Activated CD8-positive, alpha-beta memory T cell treated with anti-CD3 and anti-CD28 coated beads, Interleukin-2, amount 50 U/mL, for 1 hour (primary cell): ENCODE measurements around the gene F2.

Source experiments
- DNase-seq: peaks from one replicate; pipeline ENCODE4 v3.0.0-alpha.2; 2020; ENCODE audit errors: extremely low read depth

The F2 gene

GRCh38 chr11:46743043-46743442 is 24.0 kb downstream of the F2 start:
- no peak for DNase-seq

- no peak for DNase-seq
These were observed 24.8 kb downstream of the F2 start for GRCh38 chr11:46743693-46744339.

DNA sequence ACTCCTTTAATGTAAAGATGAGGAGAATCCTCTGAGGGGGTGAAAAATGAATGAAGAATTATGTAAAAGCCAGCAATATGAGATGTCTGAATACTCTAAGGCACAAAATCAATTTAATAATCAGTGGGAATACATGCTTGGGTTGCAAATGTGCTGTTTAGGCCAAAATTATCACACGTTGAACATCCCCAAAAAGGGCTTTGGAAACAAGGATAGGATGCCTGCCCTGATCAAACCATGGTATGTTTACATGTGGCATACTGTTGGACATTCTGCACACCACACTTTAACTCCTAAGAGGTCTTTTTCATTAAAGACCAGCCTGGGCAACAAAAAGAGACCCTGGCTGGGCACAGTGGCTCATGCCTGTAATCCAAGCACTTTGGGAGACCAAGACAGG is 26.3 kb downstream of the F2 start:
- no peak for DNase-seq

DNA sequence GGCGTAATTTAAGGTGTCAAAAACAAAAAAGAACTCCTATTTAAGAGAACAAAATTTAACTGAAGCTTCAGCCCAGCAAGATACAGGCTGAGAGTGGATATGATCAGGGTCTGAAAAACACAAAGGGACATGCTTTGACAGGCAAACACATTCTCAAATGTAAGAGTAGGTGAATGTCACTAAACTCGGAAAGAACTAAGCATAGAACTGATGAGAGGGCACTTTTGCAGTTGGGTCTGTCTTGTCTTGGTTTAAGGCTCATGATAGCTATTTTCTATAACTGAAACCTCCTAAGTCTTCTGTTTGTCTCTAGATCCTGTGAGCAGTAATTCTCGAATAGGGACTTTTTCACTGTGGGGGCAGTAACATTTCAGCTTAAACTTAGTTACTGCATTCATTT is 27.0 kb downstream of the F2 start:
- no peak for DNase-seq

- no peak for DNase-seq
These were observed 28.1 kb downstream of the F2 start for GRCh38 chr11:46747150-46747549.

- no peak for DNase-seq
These were observed 36.9 kb downstream of the F2 start for GRCh38 chr11:46755962-46756361.

GRCh38 chr11:46759196-46759595 is 40.2 kb downstream of the F2 start:
- DNase-seq, result no peak

- DNase-seq, result no peak
These were observed 41.6 kb downstream of the F2 start for GRCh38 chr11:46760429-46761128.

GRCh38 chr11:46761807-46762206 is 42.8 kb downstream of the F2 start:
- no peak for DNase-seq

- DNase-seq, result no peak
These were observed 43.2 kb downstream of the F2 start for GRCh38 chr11:46762248-46762647.

DNA sequence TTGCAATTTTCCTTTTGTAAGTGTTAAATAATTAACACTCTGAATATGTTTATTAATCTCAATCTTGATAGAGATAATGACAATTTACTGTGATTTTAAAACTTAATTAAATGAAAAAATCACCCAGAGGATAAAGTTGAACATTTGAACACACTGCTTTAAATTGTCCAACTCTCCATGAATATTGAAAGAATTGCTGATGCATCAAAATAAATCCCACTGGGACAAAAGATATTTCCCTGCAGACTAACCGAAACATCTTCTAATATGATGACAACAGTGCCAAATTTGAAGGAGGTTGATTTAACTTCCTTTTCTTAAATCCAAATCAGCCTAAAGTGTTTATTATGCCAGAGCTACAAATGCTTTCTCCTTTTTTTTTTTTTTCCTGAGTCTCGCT is 47.6 kb downstream of the F2 start:
- DNase-seq, result no peak

- no peak for DNase-seq
These were observed 50.7 kb downstream of the F2 start for GRCh38 chr11:46769636-46770221.

- DNase-seq, result no peak
These were observed 57.9 kb downstream of the F2 start for GRCh38 chr11:46776878-46777277.

DNA sequence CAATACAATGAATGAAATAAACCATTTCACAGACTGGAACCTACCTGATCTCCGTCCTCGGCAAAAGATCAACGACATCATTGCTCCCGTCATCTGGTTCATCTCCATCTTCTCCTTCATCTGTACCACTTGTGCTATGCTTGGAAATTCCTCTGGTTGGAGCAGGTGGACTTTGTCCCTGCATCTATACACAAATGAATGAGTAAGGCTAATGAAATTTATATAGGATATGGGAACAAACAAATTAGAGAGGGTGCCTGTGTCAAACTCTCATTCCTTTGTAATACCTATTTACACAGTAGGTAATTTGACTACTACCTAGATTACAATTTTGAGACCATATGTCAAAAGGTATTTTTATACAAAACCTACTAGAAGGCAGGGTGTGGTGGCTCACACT is 59.4 kb downstream of the F2 start:
- DNase-seq, result no peak
